Breast epithelium (tissue), 3 donors: ENCODE data around the gene STARD13.

Experiments
- CTCF ChIP-seq, 3 donors: fragments of 450-650 bp; IDR thresholded peaks; one replicate each; pipeline ENCODE4 v1.5.1; 2016 to 2017; ENCODE audit warnings: antibody characterized with exemption in 3 of 3, mild to moderate bottlenecking in 3 of 3, moderate library complexity in 3 of 3
- POLR2A ChIP-seq: fragments of 450-650 bp; IDR thresholded peaks from one replicate; pipeline ENCODE4 v1.6.1; 2016; ENCODE audit warnings: antibody characterized with exemption, mild to moderate bottlenecking, moderate library complexity
- POLR2AphosphoS5 ChIP-seq, 3 donors: sonication (generic); formaldehyde crosslinking; IDR thresholded peaks; one replicate each; pipeline ENCODE4 v1.6.1; 2017; ENCODE audit warnings: antibody characterized with exemption in 3 of 3

GRCh38 chr13:33228648-33229445 lies 56.7 kb downstream of the STARD13 start:
- no peak for TF ChIP-seq POLR2AphosphoS5 (IDR thresholded peaks at IDR 0.05)
- TF ChIP-seq CTCF (IDR thresholded peaks at IDR 0.05), result peak; percentile 76 to 92 (median 90)
- no peak for TF ChIP-seq POLR2A
